NCI-H82 (cell line): ENCODE results near the gene TECRL.

Source experiments
- DNase-seq: peaks from one replicate; lab custom pipeline; 2025; lab: John Stamatoyannopoulos, UW

The TECRL gene

GRCh38 chr4:64327237-64327636, 82.0 kb downstream of the TECRL start:
- no peak for DNase-seq

- DNase-seq = no peak
Measured at GRCh38 chr4:64326507-64326906, 82.7 kb downstream of the TECRL start.

GRCh38 chr4:64306255-64306565, 103.0 kb downstream of the TECRL start:
- DNase-seq = no peak

- DNase-seq = no peak
Measured at GRCh38 chr4:64305565-64306254, 103.5 kb downstream of the TECRL start.

- DNase-seq = no peak
Measured at GRCh38 chr4:64272432-64272831, 136.8 kb downstream of the TECRL start.

GRCh38 chr4:64271601-64272081, 137.6 kb downstream of the TECRL start:
- no peak for DNase-seq

GRCh38 chr4:64266669-64267068, 142.6 kb downstream of the TECRL start:
- DNase-seq = no peak

GRCh38 chr4:64266263-64266662, 143.0 kb downstream of the TECRL start:
- no peak for DNase-seq

GRCh38 chr4:64251781-64252180, 157.5 kb downstream of the TECRL start:
- DNase-seq = no peak

- DNase-seq = no peak
Measured at GRCh38 chr4:64250488-64250887, 158.8 kb downstream of the TECRL start.

- DNase-seq = no peak
Measured at GRCh38 chr4:64250061-64250460, 159.2 kb downstream of the TECRL start.

GRCh38 chr4:64248186-64248585, 161.1 kb downstream of the TECRL start:
- no peak for DNase-seq

- DNase-seq = peak; percentile 3
Measured at GRCh38 chr4:64230709-64231310, 178.4 kb downstream of the TECRL start.
